Cardiac fibroblast (primary cell): ENCODE results near the gene KCNA3.
"Not testable (repeated sequence)": the region's sequence is repeated elsewhere in the genome, so short reads cannot be mapped to it uniquely, and the experiment has no call there.

ENCODE experiments used
- DNase-seq, 2 donors: peaks; one replicate each; pipeline versions ENCODE4 v3.0.0 to v3.0.0-alpha.2; 2010; ENCODE audit warnings: low read depth in 2 of 2
- H3K4me3 ChIP-seq, 2 donors: replicated peaks in 1 of 2; 1 replicate in 1 of 2; 2 replicates in 1 of 2; pipeline ENCODE4 v1.5.1; 2011; ENCODE audit warnings: low read depth in 2 of 2, low read length in 2 of 2, mild to moderate bottlenecking in 2 of 2, moderate library complexity in 1 of 2
- TF ChIP-seq, protein P1 (sequence below): IDR thresholded peaks from one replicate; pipeline ENCODE4 v1.5.1; 2011; ENCODE audit warnings: low read depth, mild to moderate bottlenecking, low read length, inconsistent platforms

The KCNA3 gene

GRCh38 chr1:110673197-110673701 lies 1.5 kb downstream of the KCNA3 start:
- DNase-seq = no peak
- no peak overlapping the region for H3K4me3 ChIP-seq
- TF ChIP-seq, protein P1, sequence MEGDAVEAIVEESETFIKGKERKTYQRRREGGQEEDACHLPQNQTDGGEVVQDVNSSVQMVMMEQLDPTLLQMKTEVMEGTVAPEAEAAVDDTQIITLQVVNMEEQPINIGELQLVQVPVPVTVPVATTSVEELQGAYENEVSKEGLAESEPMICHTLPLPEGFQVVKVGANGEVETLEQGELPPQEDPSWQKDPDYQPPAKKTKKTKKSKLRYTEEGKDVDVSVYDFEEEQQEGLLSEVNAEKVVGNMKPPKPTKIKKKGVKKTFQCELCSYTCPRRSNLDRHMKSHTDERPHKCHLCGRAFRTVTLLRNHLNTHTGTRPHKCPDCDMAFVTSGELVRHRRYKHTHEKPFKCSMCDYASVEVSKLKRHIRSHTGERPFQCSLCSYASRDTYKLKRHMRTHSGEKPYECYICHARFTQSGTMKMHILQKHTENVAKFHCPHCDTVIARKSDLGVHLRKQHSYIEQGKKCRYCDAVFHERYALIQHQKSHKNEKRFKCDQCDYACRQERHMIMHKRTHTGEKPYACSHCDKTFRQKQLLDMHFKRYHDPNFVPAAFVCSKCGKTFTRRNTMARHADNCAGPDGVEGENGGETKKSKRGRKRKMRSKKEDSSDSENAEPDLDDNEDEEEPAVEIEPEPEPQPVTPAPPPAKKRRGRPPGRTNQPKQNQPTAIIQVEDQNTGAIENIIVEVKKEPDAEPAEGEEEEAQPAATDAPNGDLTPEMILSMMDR = no peak

- DNase-seq = no peak
- TF ChIP-seq, protein P1 = no peak
- no peak overlapping the region for H3K4me3 ChIP-seq
Observed at GRCh38 chr1:110672753-110673108, 2.0 kb downstream of the KCNA3 start.

- no peak for DNase-seq
- TF ChIP-seq, protein P1 = no peak
- H3K4me3 ChIP-seq = no peak overlapping the region
Observed at GRCh38 chr1:110672001-110672752, 2.6 kb downstream of the KCNA3 start.

DNA sequence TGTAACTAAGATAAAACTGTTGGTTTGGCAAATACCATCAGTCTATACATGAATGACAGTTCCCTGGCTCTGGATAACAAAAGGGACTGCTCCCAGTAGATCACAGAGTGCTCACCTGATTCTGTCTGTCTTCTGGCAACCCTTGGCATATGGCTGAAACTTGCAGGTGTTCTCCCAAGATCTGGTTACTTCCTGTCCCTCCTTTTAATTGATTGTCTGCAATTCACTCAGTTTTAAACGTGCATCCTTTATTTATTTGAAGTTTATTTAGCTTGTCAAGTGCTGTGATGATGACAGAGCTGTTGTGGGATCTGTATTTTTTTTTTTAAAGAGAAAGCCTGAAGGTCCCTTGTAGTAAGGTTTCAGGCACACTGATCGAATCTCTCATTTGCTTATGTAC lies 3.4 kb downstream of the KCNA3 start:
- TF ChIP-seq, protein P1 = no peak
- DNase-seq = no peak
- no peak overlapping the region for H3K4me3 ChIP-seq

DNA sequence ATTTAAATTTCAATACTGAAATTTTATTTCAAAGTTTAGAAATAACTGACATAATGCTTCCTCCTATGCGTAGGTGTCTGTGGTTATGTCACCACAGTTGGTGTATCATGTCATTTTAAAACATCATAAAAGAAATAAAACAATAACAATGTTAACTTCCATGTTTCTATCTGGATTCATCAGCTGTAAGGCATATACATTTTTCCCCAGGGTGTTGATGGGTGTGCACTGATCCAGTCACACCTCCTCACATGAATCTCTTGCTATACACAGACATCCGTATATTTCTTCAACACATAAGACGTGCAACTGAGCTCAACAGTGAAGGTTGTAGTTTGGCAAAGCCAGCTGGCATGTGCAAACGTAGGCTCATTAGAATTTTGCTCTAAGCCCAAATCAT lies 6.2 kb downstream of the KCNA3 start:
- TF ChIP-seq, protein P1 = no peak
- H3K4me3 ChIP-seq = no peak overlapping the region
- no peak for DNase-seq

DNA sequence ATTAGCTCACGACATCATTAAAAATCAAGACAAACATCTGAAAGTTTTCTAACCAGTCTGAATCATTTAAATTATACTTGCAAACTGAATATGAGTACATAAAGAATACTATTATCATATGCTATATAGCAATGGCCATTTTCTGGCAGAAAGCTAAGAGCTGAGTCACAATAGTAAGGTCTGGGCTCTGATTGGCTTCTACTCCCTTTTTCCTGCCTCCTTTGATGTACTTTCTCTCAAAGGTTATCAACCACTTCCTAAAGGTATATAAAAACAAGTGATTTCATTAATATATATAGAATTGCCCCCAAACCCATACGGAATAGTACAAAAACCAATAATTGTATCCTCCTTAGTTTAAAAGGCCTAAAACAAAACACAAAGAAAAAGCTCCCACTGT lies 7.0 kb downstream of the KCNA3 start:
- DNase-seq = no peak
- TF ChIP-seq, protein P1 = no peak

DNA sequence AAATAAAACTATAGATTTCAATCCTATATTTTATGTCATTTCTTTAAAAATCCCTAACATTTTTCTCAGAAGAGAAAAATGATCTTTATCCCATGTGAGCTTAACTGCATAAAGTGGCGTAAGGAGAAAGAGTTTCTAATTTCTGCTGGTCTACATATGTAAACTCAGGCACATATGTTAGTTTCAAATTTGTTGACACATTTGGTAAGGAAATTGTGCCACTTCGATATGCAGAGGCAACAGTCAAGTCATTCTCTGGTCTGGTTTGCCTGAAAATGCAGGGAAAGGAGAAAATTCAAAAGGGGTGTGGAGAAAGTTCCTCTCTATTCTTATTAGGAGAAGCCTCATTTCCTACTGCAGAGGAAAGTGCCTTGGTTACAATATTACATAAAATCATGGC lies 11.5 kb downstream of the KCNA3 start:
- DNase-seq = no peak
- TF ChIP-seq, protein P1 = no peak
- H3K4me3 ChIP-seq = no peak overlapping the region

More for the DNA sequence above, 7.0 kb downstream of the KCNA3 start:
- no peak overlapping the region for H3K4me3 ChIP-seq

DNA sequence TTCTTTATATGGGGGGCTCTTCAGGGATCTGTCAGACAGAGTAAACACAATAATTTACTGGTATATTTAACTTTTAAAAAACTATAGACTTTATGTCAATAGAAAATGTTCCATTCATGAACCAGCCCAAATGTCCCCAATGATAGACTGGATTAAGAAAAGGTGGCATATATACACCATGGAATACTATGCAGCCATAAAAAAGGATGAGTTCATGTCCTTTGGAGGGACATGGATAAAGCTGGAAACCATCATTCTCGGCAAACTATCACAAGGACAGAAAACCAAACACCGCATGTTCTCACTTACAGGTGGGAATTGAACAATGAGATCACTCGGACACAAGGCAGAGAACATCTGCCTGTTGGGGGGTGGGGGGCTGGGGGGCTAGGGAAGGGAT lies 15.2 kb downstream of the KCNA3 start:
- H3K4me3 ChIP-seq, DNase-seq: not testable (repeated sequence)
